ENCODE results near the gene WT1. TPM values are rescaled to one million over a fixed set of nuclear protein-coding genes. Genes with fewer than 3 reads are reported as not detected.

Gene WT1
- total and polyA plus RNA-seq, 4 donors: 0.05 to 0.06 TPM; not detected in 2

DNA sequence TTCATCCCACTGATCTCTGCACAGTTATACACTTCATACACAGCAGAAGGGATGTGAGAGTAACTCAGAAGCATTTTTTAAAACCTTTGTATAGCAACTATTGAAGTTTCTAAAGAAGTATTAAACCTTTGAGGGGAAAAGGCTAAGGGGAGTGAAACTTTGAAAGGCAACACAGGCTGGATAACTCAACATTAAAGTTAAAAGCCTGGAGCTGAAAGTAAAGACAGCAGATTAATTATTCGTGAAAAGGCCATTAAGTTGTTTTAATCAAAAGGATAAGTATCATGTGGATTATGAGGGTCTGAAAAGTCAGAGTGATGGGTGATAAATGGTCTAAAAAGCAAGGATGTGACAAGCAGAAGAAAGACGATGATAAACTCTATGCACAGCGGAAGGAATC lies 17.5 kb downstream of the WT1 start:
- Histone ChIP-seq H3K36me3 (ENCODE audit: control insufficient read depth in 4 of 4, insufficient read depth in 3 of 4, low read depth in 1 of 4, low read length in 3 of 4) (no peaks in the 10 kb centered on the region), H3K9ac (ENCODE audit: low read depth in 1 of 2, low read length in 2 of 2) (no peak overlapping the region), H3K9me3 (ENCODE audit: control insufficient read depth in 4 of 4, low read length in 3 of 4) (no peaks in the 10 kb centered on the region), H3K27me3 (ENCODE audit: control insufficient read depth in 4 of 4, insufficient read depth in 4 of 4, low read length in 3 of 4) (peaks cover 0 to 7% (median under 1%) of the 10 kb centered on the region in 4 donors), H3K27ac (ENCODE audit: low read depth in 1 of 2, low read length in 2 of 2) (no peak overlapping the region), H3K4me1 (ENCODE audit: control insufficient read depth in 4 of 4, insufficient read depth in 4 of 4, low read length in 3 of 4) (no peaks in the 10 kb centered on the region), H3K4me3 (ENCODE audit: low read depth in 1 of 3, low read length in 3 of 3) (no peak overlapping the region)
- WGBS: 78% methylated on average over 3 of the region's 3 CpGs
- no peak for TF ChIP-seq EGR1 (IDR thresholded peaks at IDR 0.05; ENCODE audit: low read depth in 2 of 2)
- TF ChIP-seq NR2F2 (IDR thresholded peaks at IDR 0.05): no peak
- TF ChIP-seq YY1 (IDR thresholded peaks at IDR 0.05): no peak
- TF ChIP-seq, protein P1, sequence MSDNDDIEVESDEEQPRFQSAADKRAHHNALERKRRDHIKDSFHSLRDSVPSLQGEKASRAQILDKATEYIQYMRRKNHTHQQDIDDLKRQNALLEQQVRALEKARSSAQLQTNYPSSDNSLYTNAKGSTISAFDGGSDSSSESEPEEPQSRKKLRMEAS (IDR thresholded peaks at IDR 0.05): no peak
- no peak for TF ChIP-seq HNF4G (IDR thresholded peaks at IDR 0.05)
- TF ChIP-seq, protein P2, sequence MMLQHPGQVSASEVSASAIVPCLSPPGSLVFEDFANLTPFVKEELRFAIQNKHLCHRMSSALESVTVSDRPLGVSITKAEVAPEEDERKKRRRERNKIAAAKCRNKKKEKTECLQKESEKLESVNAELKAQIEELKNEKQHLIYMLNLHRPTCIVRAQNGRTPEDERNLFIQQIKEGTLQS (IDR thresholded peaks at IDR 0.05): no peak
- TF ChIP-seq, protein P3, sequence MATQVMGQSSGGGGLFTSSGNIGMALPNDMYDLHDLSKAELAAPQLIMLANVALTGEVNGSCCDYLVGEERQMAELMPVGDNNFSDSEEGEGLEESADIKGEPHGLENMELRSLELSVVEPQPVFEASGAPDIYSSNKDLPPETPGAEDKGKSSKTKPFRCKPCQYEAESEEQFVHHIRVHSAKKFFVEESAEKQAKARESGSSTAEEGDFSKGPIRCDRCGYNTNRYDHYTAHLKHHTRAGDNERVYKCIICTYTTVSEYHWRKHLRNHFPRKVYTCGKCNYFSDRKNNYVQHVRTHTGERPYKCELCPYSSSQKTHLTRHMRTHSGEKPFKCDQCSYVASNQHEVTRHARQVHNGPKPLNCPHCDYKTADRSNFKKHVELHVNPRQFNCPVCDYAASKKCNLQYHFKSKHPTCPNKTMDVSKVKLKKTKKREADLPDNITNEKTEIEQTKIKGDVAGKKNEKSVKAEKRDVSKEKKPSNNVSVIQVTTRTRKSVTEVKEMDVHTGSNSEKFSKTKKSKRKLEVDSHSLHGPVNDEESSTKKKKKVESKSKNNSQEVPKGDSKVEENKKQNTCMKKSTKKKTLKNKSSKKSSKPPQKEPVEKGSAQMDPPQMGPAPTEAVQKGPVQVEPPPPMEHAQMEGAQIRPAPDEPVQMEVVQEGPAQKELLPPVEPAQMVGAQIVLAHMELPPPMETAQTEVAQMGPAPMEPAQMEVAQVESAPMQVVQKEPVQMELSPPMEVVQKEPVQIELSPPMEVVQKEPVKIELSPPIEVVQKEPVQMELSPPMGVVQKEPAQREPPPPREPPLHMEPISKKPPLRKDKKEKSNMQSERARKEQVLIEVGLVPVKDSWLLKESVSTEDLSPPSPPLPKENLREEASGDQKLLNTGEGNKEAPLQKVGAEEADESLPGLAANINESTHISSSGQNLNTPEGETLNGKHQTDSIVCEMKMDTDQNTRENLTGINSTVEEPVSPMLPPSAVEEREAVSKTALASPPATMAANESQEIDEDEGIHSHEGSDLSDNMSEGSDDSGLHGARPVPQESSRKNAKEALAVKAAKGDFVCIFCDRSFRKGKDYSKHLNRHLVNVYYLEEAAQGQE (IDR thresholded peaks at IDR 0.05): no peak
- no peak for TF ChIP-seq RAD21 (IDR thresholded peaks at IDR 0.05)
- no peak for TF ChIP-seq RXRA (IDR thresholded peaks at IDR 0.05)
- no peak for TF ChIP-seq JUND (IDR thresholded peaks at IDR 0.05)
- TF ChIP-seq TAF1 (conservative IDR thresholded peaks at IDR 0.05): no peak
- TF ChIP-seq HNF4A (conservative IDR thresholded peaks at IDR 0.05): no peak
- TF ChIP-seq, protein P4, sequence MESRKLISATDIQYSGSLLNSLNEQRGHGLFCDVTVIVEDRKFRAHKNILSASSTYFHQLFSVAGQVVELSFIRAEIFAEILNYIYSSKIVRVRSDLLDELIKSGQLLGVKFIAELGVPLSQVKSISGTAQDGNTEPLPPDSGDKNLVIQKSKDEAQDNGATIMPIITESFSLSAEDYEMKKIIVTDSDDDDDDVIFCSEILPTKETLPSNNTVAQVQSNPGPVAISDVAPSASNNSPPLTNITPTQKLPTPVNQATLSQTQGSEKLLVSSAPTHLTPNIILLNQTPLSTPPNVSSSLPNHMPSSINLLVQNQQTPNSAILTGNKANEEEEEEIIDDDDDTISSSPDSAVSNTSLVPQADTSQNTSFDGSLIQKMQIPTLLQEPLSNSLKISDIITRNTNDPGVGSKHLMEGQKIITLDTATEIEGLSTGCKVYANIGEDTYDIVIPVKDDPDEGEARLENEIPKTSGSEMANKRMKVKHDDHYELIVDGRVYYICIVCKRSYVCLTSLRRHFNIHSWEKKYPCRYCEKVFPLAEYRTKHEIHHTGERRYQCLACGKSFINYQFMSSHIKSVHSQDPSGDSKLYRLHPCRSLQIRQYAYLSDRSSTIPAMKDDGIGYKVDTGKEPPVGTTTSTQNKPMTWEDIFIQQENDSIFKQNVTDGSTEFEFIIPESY (IDR thresholded peaks at IDR 0.05): no peak
- no peak for DNase-seq (ENCODE audit: low spot score)

DNA sequence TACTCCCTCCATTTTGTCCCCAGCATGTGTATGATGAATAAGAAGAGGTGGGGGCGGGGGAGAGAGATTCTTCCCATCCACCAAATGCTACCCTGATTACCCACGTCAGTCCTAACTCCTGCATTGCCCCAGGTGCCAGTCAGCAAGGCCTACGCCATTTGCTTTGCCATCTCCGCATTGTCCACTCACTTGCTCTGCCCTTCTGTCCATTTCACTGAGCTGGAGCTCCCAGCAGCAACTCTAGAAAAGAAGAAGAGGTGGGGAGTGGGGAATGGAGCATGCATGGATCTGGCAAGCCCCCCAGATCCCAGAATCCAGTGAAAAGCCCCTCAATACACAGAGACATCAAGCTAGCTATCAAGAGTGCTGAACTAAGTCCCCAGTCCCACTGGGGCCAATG lies 19.0 kb downstream of the WT1 start:
- DNase-seq (ENCODE audit: low spot score): no peak
- Histone ChIP-seq H3K4me3 (ENCODE audit: low read depth in 1 of 3, low read length in 3 of 3) (no peak overlapping the region), H3K9me3 (ENCODE audit: control insufficient read depth in 4 of 4, low read length in 3 of 4) (no peaks in the 10 kb centered on the region)
- no peak for TF ChIP-seq FOXA1 (IDR thresholded peaks at IDR 0.05)
- TF ChIP-seq HNF4G (IDR thresholded peaks at IDR 0.05): no peak
- TF ChIP-seq, protein P3 (IDR thresholded peaks at IDR 0.05): no peak
- no peak for TF ChIP-seq FOXA2 (IDR thresholded peaks at IDR 0.05)
- TF ChIP-seq, protein P2 (IDR thresholded peaks at IDR 0.05): no peak
- TF ChIP-seq EGR1 (IDR thresholded peaks at IDR 0.05; ENCODE audit: low read depth in 2 of 2): no peak
- TF ChIP-seq, protein P1 (IDR thresholded peaks at IDR 0.05): no peak
- TF ChIP-seq GABPA (IDR thresholded peaks at IDR 0.05 in 1 of 2, conservative IDR thresholded peaks at IDR 0.05 in 1 of 2): no peak
- no peak for TF ChIP-seq NR2F2 (IDR thresholded peaks at IDR 0.05)
- no peak for TF ChIP-seq HNF4A (conservative IDR thresholded peaks at IDR 0.05)
- TF ChIP-seq YY1 (IDR thresholded peaks at IDR 0.05): no peak
- no peak for TF ChIP-seq RXRA (IDR thresholded peaks at IDR 0.05)
- TF ChIP-seq SP1 (IDR thresholded peaks at IDR 0.05): no peak
- TF ChIP-seq, protein P5, sequence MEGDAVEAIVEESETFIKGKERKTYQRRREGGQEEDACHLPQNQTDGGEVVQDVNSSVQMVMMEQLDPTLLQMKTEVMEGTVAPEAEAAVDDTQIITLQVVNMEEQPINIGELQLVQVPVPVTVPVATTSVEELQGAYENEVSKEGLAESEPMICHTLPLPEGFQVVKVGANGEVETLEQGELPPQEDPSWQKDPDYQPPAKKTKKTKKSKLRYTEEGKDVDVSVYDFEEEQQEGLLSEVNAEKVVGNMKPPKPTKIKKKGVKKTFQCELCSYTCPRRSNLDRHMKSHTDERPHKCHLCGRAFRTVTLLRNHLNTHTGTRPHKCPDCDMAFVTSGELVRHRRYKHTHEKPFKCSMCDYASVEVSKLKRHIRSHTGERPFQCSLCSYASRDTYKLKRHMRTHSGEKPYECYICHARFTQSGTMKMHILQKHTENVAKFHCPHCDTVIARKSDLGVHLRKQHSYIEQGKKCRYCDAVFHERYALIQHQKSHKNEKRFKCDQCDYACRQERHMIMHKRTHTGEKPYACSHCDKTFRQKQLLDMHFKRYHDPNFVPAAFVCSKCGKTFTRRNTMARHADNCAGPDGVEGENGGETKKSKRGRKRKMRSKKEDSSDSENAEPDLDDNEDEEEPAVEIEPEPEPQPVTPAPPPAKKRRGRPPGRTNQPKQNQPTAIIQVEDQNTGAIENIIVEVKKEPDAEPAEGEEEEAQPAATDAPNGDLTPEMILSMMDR (IDR thresholded peaks at IDR 0.05; ENCODE audit: low read depth, low read length, missing input control): no peak

More for the DNA sequence above, 19.0 kb downstream of the WT1 start:
- H3K36me3 ChIP-seq (ENCODE audit: control insufficient read depth in 4 of 4, insufficient read depth in 3 of 4, low read depth in 1 of 4, low read length in 3 of 4): no peaks in the 10 kb centered on the region
- 77% methylated on average over 4 of the region's 4 CpGs for WGBS
- no peak overlapping the region for H3K27ac ChIP-seq (ENCODE audit: low read depth in 1 of 2, low read length in 2 of 2)
- no peak overlapping the region for H3K9ac ChIP-seq (ENCODE audit: low read depth in 1 of 2, low read length in 2 of 2)
- H3K4me1 ChIP-seq (ENCODE audit: control insufficient read depth in 4 of 4, insufficient read depth in 4 of 4, low read length in 3 of 4): no peaks in the 10 kb centered on the region
- no peaks in the 10 kb centered on the region for H3K27me3 ChIP-seq (ENCODE audit: control insufficient read depth in 4 of 4, insufficient read depth in 4 of 4, low read length in 3 of 4)

Data from liver (tissue), 9 donors.